Activated CD4-positive, alpha-beta T cell treated with anti-CD3 and anti-CD28 coated beads, Interleukin-2, amount 10 ng/mL, durations not matched to agents 7 days and 5 days (primary cell): ENCODE measurements around the gene EXOC4. TPM values are rescaled to one million over a fixed set of nuclear protein-coding genes. Genes with fewer than 3 reads are reported as not detected.

Experiments used
- CTCF ChIA-PET: fragments of 350-600 bp; sonication (Branson Sonifier 250); formaldehyde crosslinking; loops from one replicate; lab custom pipeline; 2021; ENCODE audit warnings: antibody characterized with exemption; lab: Charles Lee
- POLR2A ChIA-PET: fragments of 350-600 bp; sonication (Branson Sonifier 250); formaldehyde crosslinking; loops from one replicate; lab custom pipeline; 2021; ENCODE audit warnings: antibody characterized with exemption; lab: Charles Lee
- DNase-seq: peaks from one replicate; pipeline ENCODE4 v3.0.0-alpha.2; 2020
- H3K27ac Mint-ChIP-seq: one replicate; pipeline ENCODE4 v1.8.0; 2021; ENCODE audit warnings: mild to moderate bottlenecking, moderate library complexity, mixed read lengths
- H3K27me3 Mint-ChIP-seq: one replicate; pipeline ENCODE4 v1.8.0; 2021; ENCODE audit warnings: mixed read lengths
- H3K36me3 Mint-ChIP-seq: one replicate; pipeline ENCODE4 v1.8.0; 2021; ENCODE audit warnings: low read depth, mixed read lengths
- H3K4me1 Mint-ChIP-seq: one replicate; pipeline ENCODE4 v1.8.0; 2021; ENCODE audit warnings: mixed read lengths
- H3K4me3 Mint-ChIP-seq: one replicate; pipeline ENCODE4 v1.8.0; 2021; ENCODE audit warnings: mild to moderate bottlenecking, moderate library complexity, mixed read lengths
- H3K9me3 Mint-ChIP-seq: one replicate; pipeline ENCODE4 v1.8.0; 2021; ENCODE audit warnings: mixed read lengths
- total RNA-seq, 2 experiments: library from RNA; stranded (reverse); gene quantifications; one replicate each; pipeline ENCODE4 v1.2.3, GENCODE V29; 2021

EXOC4 gene
- total RNA-seq, 2 experiments from 2014 or later = 76.7 to 84.6 TPM

DNA sequence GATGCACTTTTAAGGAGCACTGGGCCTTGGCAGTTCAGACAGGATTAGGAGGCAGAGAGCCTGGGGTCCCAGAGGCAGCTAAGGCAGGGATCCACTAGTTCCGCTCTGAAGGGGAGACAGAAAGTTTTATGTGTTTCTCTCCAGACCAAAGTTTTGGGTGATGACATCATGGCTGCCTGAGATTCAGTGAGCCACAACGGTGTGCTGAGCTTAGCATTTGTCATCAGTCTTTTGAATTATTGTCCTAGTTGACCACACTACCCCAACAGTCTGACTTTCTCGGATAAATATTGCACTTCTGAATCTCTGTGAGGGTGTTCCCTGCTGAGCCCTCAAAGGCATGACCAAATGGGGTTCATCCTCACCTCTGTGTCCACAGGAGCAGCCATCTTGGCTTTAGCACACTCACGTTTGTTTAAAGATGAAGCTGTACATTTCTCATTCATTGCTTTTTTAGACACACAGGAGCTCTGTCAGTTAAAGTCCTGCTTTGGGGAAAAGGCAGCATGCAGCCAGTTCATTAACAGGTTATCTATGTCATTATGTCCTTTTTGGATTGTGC is 576.5 kb downstream of the EXOC4 start:
- peaks cover 8% of the 10 kb centered on the region for H3K9me3 Mint-ChIP-seq
- H3K27me3 Mint-ChIP-seq = no peaks in the 10 kb centered on the region
- CTCF ChIA-PET = interaction anchor here (1.0 to 1.2 kb wide), 2 partner anchors 12 to 17 kb away, joined by 3 read pairs; no protein-coding TSS in a partner anchor
- H3K27ac Mint-ChIP-seq = no peak overlapping the region
- no peak overlapping the region for H3K4me3 Mint-ChIP-seq
- POLR2A ChIA-PET = no interaction called here
- DNase-seq = no peak
- no peaks in the 10 kb centered on the region for H3K4me1 Mint-ChIP-seq
- peaks cover 7% of the 10 kb centered on the region for H3K36me3 Mint-ChIP-seq

DNA sequence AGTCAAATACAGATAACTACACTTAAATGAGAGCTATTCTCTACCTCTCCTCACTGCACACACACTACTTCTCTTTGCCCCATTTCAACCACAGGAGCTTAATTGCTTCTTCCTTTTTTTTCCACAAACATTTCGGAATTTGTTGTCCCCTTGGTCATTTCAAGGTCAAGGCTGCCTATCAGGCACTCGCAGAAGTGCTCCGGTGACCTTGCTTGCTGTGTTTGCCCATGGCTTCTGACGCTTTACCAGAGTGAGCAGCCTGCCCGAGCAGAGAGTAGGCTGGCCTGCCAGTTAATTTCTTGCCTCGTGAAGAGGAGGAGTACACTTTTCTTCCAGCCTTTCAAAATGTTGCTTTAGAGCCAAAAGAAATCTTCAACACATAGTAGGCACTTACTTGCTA is 577.2 kb downstream of the EXOC4 start:
- Mint-ChIP-seq H3K9me3 (peaks cover 8% of the 10 kb centered on the region), H3K27me3 (no peaks in the 10 kb centered on the region)
- POLR2A ChIA-PET = no interaction called here

DNA sequence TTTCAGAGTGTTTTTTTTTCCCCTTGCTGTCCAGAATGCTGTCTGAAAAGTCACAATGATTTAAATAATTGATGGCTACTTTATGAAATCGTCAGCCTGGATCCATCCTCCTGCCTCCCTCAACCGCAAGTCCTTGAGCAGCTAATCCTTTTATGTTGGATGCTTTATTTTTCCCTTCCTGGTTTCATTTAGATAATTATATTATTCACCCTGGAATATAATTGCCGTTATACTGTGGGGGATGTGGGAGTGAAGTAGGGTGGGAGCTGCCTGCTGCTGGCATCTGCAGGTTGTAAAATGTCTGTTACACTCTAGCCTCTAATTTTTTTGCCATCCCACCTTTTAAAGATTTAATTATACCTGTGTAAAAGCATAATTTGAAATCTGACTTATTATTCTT is 583.8 kb downstream of the EXOC4 start:
- Mint-ChIP-seq H3K36me3 (peaks cover 4% of the 10 kb centered on the region), H3K4me1 (no peaks in the 10 kb centered on the region), H3K9me3 (peaks cover 8% of the 10 kb centered on the region), H3K4me3 (no peak overlapping the region), H3K27ac (no peak overlapping the region), H3K27me3 (no peaks in the 10 kb centered on the region)
- POLR2A ChIA-PET = no interaction called here
- no peak for DNase-seq
- CTCF ChIA-PET = interaction anchor here (1.3 kb wide), 1 partner anchor 24 kb away, joined by 3 read pairs; no protein-coding TSS in a partner anchor

More for the DNA sequence above, 577.2 kb downstream of the EXOC4 start:
- Mint-ChIP-seq H3K36me3 (peaks cover 7% of the 10 kb centered on the region), H3K4me3 (no peak overlapping the region), H3K27ac (no peak overlapping the region), H3K4me1 (no peaks in the 10 kb centered on the region)
- no peak for DNase-seq
- CTCF ChIA-PET = interaction anchor here (1.0 to 1.2 kb wide), 2 partner anchors 11 to 16 kb away, joined by 3 read pairs; no protein-coding TSS in a partner anchor

DNA sequence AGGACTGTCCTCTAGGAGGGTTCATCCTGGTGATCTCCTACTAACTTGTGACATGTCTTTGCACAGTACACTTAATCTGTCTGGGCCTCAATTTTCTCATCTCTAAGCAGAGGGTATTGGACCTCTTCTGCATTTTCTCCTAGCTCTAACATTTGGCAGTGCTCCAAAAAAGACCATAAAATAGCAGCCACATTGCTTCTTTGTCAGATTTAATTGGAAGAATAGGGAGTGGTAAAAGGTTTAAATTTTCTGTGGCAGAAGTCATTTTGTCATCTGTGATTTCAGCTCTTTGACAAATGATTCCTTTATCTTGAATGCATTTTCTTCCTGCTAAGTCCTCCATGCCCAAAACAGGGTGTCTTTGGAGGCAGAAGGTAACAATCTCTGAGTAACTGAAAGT is 584.3 kb downstream of the EXOC4 start:
- no peak for DNase-seq
- H3K27ac Mint-ChIP-seq = no peak overlapping the region
- no peaks in the 10 kb centered on the region for H3K4me1 Mint-ChIP-seq
- no peak overlapping the region for H3K4me3 Mint-ChIP-seq
- H3K9me3 Mint-ChIP-seq = peaks cover 4% of the 10 kb centered on the region
- H3K36me3 Mint-ChIP-seq = peaks cover 2% of the 10 kb centered on the region
- CTCF ChIA-PET = interaction anchor here (1.3 kb wide), 1 partner anchor 23 kb away, joined by 3 read pairs; no protein-coding TSS in a partner anchor
- POLR2A ChIA-PET = no interaction called here
- H3K27me3 Mint-ChIP-seq = no peaks in the 10 kb centered on the region

DNA sequence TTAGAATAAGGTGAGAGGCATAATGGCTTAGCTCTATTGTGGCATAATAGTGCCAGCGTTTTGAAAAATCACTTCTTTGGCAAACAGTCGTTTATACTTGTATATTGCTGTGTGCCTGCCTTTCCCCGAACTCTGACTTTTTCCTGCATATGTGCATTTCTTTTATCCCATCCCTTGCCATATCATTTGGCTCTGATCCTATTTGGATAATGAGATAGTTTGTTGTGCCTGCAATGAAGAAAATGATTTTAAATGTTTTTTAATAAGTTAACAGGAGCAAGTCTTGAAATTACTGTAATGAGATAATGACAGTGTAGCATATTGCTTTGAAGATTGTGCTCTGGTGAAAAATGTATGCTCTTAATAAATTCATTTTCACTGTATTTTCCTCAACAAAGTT is 586.2 kb downstream of the EXOC4 start:
- H3K27me3 Mint-ChIP-seq = no peaks in the 10 kb centered on the region
- H3K36me3 Mint-ChIP-seq = no peaks in the 10 kb centered on the region
- POLR2A ChIA-PET = no interaction called here
- H3K4me3 Mint-ChIP-seq = no peak overlapping the region
- no peak overlapping the region for H3K27ac Mint-ChIP-seq
- H3K9me3 Mint-ChIP-seq = peaks cover 2% of the 10 kb centered on the region
- no peak for DNase-seq
- CTCF ChIA-PET = no interaction called here
- no peaks in the 10 kb centered on the region for H3K4me1 Mint-ChIP-seq

DNA sequence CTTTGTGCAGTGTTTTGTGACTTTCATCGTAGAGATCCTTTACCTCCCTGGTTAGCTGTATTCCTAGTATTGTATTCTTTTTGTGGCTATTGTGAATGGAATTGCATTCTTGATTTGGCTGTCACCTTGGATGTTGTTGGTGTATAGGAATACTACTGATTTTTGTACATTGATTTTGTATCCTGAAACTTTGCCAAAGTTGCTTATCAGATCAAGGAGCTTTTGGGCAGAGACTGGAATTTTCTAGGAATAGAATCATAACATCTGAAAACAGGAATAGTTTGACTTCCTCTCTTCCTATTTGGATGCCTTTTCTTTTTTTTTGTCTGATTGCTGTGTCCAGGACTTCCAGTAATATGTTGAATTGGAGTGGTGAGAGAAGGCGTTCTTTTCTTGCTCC is 590.5 kb downstream of the EXOC4 start:
- H3K4me1 Mint-ChIP-seq = no peaks in the 10 kb centered on the region
- H3K4me3 Mint-ChIP-seq = no peak overlapping the region
- H3K27me3 Mint-ChIP-seq = no peaks in the 10 kb centered on the region
- H3K9me3 Mint-ChIP-seq = peaks cover 2% of the 10 kb centered on the region
- POLR2A ChIA-PET = no interaction called here
- CTCF ChIA-PET = no interaction called here
- H3K36me3 Mint-ChIP-seq = no peaks in the 10 kb centered on the region
- no peak overlapping the region for H3K27ac Mint-ChIP-seq
- DNase-seq = no peak

DNA sequence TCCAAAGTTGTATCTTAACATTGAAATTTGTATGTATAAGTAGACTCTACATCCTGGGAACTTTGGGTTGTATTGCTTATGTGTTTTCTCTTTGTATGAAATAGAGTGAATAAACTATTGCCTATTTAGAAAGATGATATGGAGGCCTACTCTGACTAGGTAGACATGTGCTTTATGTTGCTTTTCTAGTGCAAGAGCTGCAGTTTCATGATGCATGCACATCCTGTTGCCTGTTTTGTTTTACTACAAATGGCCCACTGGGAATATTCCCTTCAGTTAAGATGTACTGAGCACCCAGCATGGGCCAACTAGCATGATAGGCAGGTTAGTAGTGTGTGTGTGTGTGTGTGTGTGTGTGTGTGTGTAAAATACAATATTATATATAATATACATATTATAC is 592.1 kb downstream of the EXOC4 start:
- H3K4me1 Mint-ChIP-seq = no peaks in the 10 kb centered on the region

DNA sequence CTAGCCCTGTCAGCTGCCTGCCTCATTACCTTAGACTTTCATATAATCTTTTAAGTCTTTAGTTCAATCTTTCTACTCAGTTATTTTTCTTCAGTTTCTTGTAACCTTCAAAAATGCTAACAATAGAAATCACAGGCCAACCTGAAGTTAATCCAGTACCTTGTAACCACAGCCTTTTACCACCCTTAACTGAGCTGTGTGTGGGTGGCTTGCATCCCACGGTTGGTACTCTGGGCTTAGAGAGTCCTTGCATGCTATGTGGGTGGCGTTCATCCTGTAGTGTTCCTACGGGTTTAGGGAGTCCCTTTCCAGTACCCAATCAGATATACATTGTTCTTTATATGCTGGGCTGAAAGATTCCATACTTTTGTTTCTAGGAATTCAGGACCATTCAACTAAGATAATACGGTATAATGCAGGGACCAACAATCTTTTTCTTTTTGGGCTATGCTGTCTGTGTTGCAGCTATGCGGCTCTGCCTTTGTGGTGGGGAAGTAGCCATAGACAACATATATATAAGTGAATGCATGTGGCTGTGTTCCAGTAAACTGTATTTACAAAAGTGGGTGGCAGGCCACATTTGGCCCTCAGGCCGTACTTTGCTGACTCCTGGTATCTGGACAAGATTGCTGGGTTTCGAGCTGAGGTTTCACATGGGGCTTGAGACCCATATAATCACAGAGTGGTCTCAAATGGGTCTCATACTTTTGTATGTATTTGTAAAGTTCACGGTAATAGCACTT is 593.5 kb downstream of the EXOC4 start:
- no peaks in the 10 kb centered on the region for H3K27me3 Mint-ChIP-seq
- ChIA-PET CTCF (interaction anchor here (0.8 kb wide), 1 partner anchor 17 kb away, joined by 3 read pairs; no protein-coding TSS in a partner anchor), POLR2A (no interaction called here)
- no peaks in the 10 kb centered on the region for H3K4me1 Mint-ChIP-seq
- H3K4me3 Mint-ChIP-seq = no peak overlapping the region
- no peaks in the 10 kb centered on the region for H3K9me3 Mint-ChIP-seq
- no peak for DNase-seq
- no peak overlapping the region for H3K27ac Mint-ChIP-seq
- no peaks in the 10 kb centered on the region for H3K36me3 Mint-ChIP-seq

More for the DNA sequence above, 592.1 kb downstream of the EXOC4 start:
- ChIA-PET POLR2A (no interaction called here), CTCF (no interaction called here)
- H3K4me3 Mint-ChIP-seq = no peak overlapping the region
- H3K9me3 Mint-ChIP-seq = peaks cover 2% of the 10 kb centered on the region
- DNase-seq = no peak
- no peak overlapping the region for H3K27ac Mint-ChIP-seq
- no peaks in the 10 kb centered on the region for H3K27me3 Mint-ChIP-seq
- no peaks in the 10 kb centered on the region for H3K36me3 Mint-ChIP-seq

DNA sequence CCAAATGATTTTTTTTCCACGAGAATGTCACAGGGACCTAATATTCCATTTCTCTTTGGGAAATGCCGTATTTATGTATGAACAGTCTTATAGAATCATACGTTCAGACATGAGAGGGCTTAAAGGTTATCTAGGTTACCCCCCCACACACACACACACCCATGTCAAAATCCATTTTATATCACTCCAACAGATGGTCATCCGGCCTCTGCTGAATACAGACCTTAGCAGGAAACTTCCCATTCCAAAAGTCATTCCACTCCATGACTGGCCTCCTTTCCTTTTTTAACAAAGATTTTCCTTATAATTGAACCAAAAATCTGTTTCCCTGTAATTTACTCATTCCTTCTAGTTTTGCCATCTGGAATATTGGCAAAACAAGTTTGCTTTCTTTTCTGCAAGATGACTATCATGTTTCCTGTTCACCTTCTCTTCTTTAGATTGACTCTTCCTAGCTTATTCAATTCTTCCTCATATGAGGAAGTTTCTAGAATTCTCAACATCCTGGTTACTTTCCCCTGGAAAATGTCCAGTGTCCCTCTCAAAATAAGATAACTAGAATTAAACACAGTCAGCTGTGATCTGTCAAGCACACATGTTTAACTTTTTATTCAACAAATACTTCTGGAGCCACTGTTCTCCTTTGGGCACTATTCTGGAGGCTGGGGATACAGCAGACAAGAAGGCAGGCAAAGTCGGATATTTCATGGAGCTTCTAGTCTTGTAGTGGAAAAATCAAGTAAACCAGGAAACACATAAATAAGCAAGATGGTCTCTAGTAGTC is 597.8 kb downstream of the EXOC4 start:
- Mint-ChIP-seq H3K36me3 (no peaks in the 10 kb centered on the region), H3K4me1 (no peaks in the 10 kb centered on the region), H3K27me3 (no peaks in the 10 kb centered on the region), H3K9me3 (no peaks in the 10 kb centered on the region), H3K4me3 (no peak overlapping the region), H3K27ac (no peak overlapping the region)
- POLR2A ChIA-PET = no interaction called here
- CTCF ChIA-PET = no interaction called here
- DNase-seq = no peak

DNA sequence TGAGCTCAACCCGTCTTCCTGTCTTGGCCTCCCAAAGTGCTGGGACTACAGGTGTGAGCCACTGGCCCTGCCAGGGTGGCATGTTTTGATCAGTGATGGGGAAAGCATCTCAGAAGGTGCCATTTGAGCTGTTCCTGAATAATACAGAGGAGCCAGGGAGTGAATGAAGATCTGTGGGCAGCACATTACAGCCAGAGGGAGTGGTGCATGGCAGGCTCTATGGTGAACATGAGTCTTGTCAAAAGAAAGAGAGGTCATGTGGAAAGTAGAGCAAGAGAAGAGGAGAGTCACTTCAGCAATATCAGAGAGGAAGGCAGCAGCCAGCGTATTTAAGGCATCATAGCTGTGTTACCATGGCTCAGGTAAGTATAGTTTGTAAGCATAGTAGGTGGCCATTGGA is 598.5 kb downstream of the EXOC4 start:
- H3K27me3 Mint-ChIP-seq = no peaks in the 10 kb centered on the region
- H3K27ac Mint-ChIP-seq = no peak overlapping the region
- H3K4me3 Mint-ChIP-seq = no peak overlapping the region
- DNase-seq = no peak
- H3K4me1 Mint-ChIP-seq = no peaks in the 10 kb centered on the region
- no peaks in the 10 kb centered on the region for H3K9me3 Mint-ChIP-seq
- ChIA-PET POLR2A (no interaction called here), CTCF (no interaction called here)
- H3K36me3 Mint-ChIP-seq = no peaks in the 10 kb centered on the region

DNA sequence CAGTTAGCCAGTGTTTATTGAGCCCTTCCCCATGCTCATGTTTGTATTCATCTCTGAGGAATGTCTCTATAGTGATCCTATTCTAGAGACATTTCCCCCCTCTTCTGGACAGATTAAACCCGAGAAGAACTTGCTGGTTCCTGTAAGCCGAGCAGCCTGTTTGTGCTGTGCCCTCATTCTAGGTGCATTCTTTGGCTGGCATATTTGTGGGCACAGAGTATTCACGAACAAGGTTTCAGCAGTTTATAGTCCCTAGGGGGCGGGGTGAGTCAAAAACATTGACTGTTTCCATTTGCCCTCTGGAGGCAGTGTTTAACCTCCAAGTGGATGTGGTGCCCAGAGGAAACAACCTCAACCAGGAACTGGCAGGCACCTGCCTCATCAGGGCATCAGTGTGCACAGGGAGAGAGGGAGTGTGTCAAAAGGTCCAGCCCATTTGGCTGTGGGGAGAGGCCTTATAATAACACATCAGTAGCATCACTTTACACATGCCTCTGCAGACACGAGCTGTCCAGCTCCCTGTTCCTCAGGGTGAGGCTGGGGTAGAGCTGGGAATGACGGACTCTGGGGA is 600.9 kb downstream of the EXOC4 start:
- no peak overlapping the region for H3K4me3 Mint-ChIP-seq
- no peak overlapping the region for H3K27ac Mint-ChIP-seq
- POLR2A ChIA-PET = no interaction called here
- CTCF ChIA-PET = interaction anchor here (1.0 to 1.3 kb wide), 2 partner anchors 12 to 29 kb away, joined by 3 to 6 read pairs; no protein-coding TSS in a partner anchor
- no peaks in the 10 kb centered on the region for H3K4me1 Mint-ChIP-seq
- no peaks in the 10 kb centered on the region for H3K27me3 Mint-ChIP-seq
- no peaks in the 10 kb centered on the region for H3K9me3 Mint-ChIP-seq
- peaks cover 2% of the 10 kb centered on the region for H3K36me3 Mint-ChIP-seq
- peak; percentile 12 for DNase-seq

GRCh38 chr7:133854739-133855138 is 601.9 kb downstream of the EXOC4 start:
- Mint-ChIP-seq H3K27me3 (no peaks in the 10 kb centered on the region), H3K36me3 (peaks cover 2% of the 10 kb centered on the region), H3K27ac (no peak overlapping the region), H3K4me3 (no peak overlapping the region), H3K4me1 (no peaks in the 10 kb centered on the region), H3K9me3 (no peaks in the 10 kb centered on the region)
- CTCF ChIA-PET = interaction anchor here (0.6 to 1.3 kb wide), 2 partner anchors 12 to 18 kb away, joined by 3 to 6 read pairs; no protein-coding TSS in a partner anchor
- POLR2A ChIA-PET = interaction anchor here (0.6 to 0.7 kb wide), 2 partner anchors 56 to 438 kb away, joined by 4 read pairs; no protein-coding TSS in a partner anchor
- peak; percentile 14 for DNase-seq
